A673 (cell line): ENCODE results near the gene ST7. TPM values are rescaled to one million over a fixed set of nuclear protein-coding genes. Genes with fewer than 3 reads are reported as not detected.

Source experiments
- BruUV-seq: library from RNA; stranded (reverse); fragments of 400-500 nt; replicated peaks from 2 replicates; lab custom pipeline; 2021; lab: Mats Ljungman, UMichigan
- CTCF ChIA-PET: fragments of 300-600 bp; sonication (Branson Sonifier 250); formaldehyde crosslinking; loops from one replicate; lab custom pipeline; 2022; ENCODE audit warnings: antibody characterized with exemption; lab: Charles Lee
- POLR2A ChIA-PET: fragments of 300-600 bp; sonication (Branson Sonifier 250); formaldehyde crosslinking; loops from one replicate; lab custom pipeline; 2022; ENCODE audit warnings: antibody characterized with exemption; ENCODE audit not compliant: low non-redundant PET; lab: Charles Lee
- DNase-seq: peaks from one replicate; pipeline ENCODE4 v3.0.0-alpha.2; 2015; ENCODE audit warnings: low spot score
- H3K27ac ChIP-seq: fragments of 200-600 bp; sonication (generic); 2 replicates; pipeline ENCODE4 v1.5.1; 2016; ENCODE audit warnings: mixed run types, low read depth, mild to moderate bottlenecking, mixed read lengths, antibody characterized with exemption, low read length; ENCODE audit not compliant: poor library complexity, severe bottlenecking
- H3K27me3 ChIP-seq: fragments of 200-600 bp; sonication (generic); replicated peaks from 2 replicates; pipeline ENCODE4 v1.6.1; 2017; ENCODE audit warnings: mixed run types, low read depth, mild to moderate bottlenecking, mixed read lengths, antibody characterized with exemption, low read length; ENCODE audit not compliant: insufficient read depth, poor library complexity
- H3K36me3 ChIP-seq: fragments of 200-600 bp; sonication (generic); 2 replicates; pipeline ENCODE4 v1.6.1; 2016; ENCODE audit warnings: mixed run types, mild to moderate bottlenecking, mixed read lengths, antibody characterized with exemption, low read length; ENCODE audit not compliant: insufficient read depth, poor library complexity, severe bottlenecking
- H3K4me1 ChIP-seq: fragments of 200-600 bp; sonication (generic); 2 replicates; pipeline ENCODE4 v1.6.1; 2017; ENCODE audit warnings: mixed run types, mild to moderate bottlenecking, mixed read lengths, antibody characterized with exemption, low read length; ENCODE audit not compliant: insufficient read depth, poor library complexity, severe bottlenecking
- H3K4me3 ChIP-seq: fragments of 200-600 bp; sonication (generic); 2 replicates; pipeline ENCODE4 v1.5.1; 2016; ENCODE audit warnings: low read depth, mixed run types, mild to moderate bottlenecking, mixed read lengths, low read length; ENCODE audit not compliant: poor library complexity, severe bottlenecking
- H3K9me3 ChIP-seq: fragments of 200-600 bp; sonication (generic); 2 replicates; pipeline ENCODE4 v1.6.1; 2016; ENCODE audit warnings: mixed run types, low read depth, mild to moderate bottlenecking, mixed read lengths, antibody characterized with exemption, low read length; ENCODE audit not compliant: poor library complexity, severe bottlenecking
- CTCF ChIP-seq: fragments of 300-800, 200-600 bp; sonication (generic); conservative IDR thresholded peaks from 2 replicates; pipeline ENCODE4 v1.5.1; 2017; ENCODE audit warnings: low read depth, mild to moderate bottlenecking, antibody characterized with exemption, low read length, moderate library complexity, mixed read lengths
- EZH2 ChIP-seq: fragments of 200-600 bp; sonication (generic); IDR thresholded peaks from 2 replicates; pipeline ENCODE4 v1.6.1; 2017; ENCODE audit warnings: borderline replicate concordance, low read depth, mild to moderate bottlenecking, mixed read lengths, antibody characterized with exemption, low read length; ENCODE audit not compliant: poor library complexity, severe bottlenecking
- intact Hi-C: fragments of 100-400 bp; cut with micrococcal nuclease; formaldehyde crosslinking; loops from one replicate; pipeline ENCODE4 v1.10.0; 2022; ENCODE audit not compliant: unreplicated experiment
- total RNA-seq: library from RNA; stranded (reverse); gene quantifications from 2 replicates; pipeline ENCODE4 v1.2.3, GENCODE V29; 2021

ST7 gene
- total RNA-seq, 1 experiment from 2014 or later: 24.3 TPM

- TF ChIP-seq EZH2 (no peak), CTCF (no peak)
- H3K4me1 ChIP-seq: no peaks in the 10 kb centered on the region
- H3K9me3 ChIP-seq: no peaks in the 10 kb centered on the region
- no TSS peak for BruUV-seq
- no peaks in the 10 kb centered on the region for H3K27me3 ChIP-seq
- intact Hi-C loops: no loop called here
- H3K36me3 ChIP-seq: no peaks in the 10 kb centered on the region
- no peak for DNase-seq
- no peak overlapping the region for H3K4me3 ChIP-seq
- no peak overlapping the region for H3K27ac ChIP-seq
- CTCF ChIA-PET: interaction anchor here (0.6 to 0.7 kb wide), 2 partner anchors 12 to 16 kb away, joined by 3 to 9 read pairs; no protein-coding TSS in a partner anchor
- POLR2A ChIA-PET: no interaction called here
Measured at GRCh38 chr7:116929021-116929420, 24.3 kb upstream of the ST7 start.

GRCh38 chr7:116929914-116930913 lies 23.1 kb upstream of the ST7 start:
- Histone ChIP-seq H3K36me3 (no peaks in the 10 kb centered on the region), H3K4me3 (no peak overlapping the region), H3K9me3 (no peaks in the 10 kb centered on the region), H3K4me1 (no peaks in the 10 kb centered on the region), H3K27ac (no peak overlapping the region), H3K27me3 (no peaks in the 10 kb centered on the region)
- DNase-seq: peak; percentile 88
- ChIA-PET CTCF (interaction anchor here (0.7 to 1.7 kb wide), 5 partner anchors 10 to 197 kb away, joined by 3 to 15 read pairs (median 7); no protein-coding TSS in a partner anchor), POLR2A (no interaction called here)
- no TSS peak for BruUV-seq
- intact Hi-C loops: loop anchor here (1.0 to 5.0 kb wide), 3 partner anchors 189 to 452 kb away; no protein-coding TSS in a partner anchor
- TF ChIP-seq EZH2: no peak
- peak; percentile 93 for TF ChIP-seq CTCF

- no peaks in the 10 kb centered on the region for H3K27me3 ChIP-seq
- no peaks in the 10 kb centered on the region for H3K36me3 ChIP-seq
- TF ChIP-seq EZH2 (no peak), CTCF (no peak)
- no peaks in the 10 kb centered on the region for H3K4me1 ChIP-seq
- no peaks in the 10 kb centered on the region for H3K9me3 ChIP-seq
- ChIA-PET CTCF (interaction anchor here (0.6 to 1.4 kb wide), 2 partner anchors 195 to 341 kb away, joined by 3 to 5 read pairs; no protein-coding TSS in a partner anchor), POLR2A (interaction anchor here (0.6 kb wide), 1 partner anchor 637 kb away, joined by 3 read pairs; no protein-coding TSS in a partner anchor)
- intact Hi-C loops: loop anchor here (5.0 kb wide), 1 partner anchor 450 kb away; no protein-coding TSS in a partner anchor
- H3K4me3 ChIP-seq: no peak overlapping the region
- no peak overlapping the region for H3K27ac ChIP-seq
- no TSS peak for BruUV-seq
- DNase-seq: no peak
Measured at GRCh38 chr7:116932566-116932965, 20.7 kb upstream of the ST7 start.
